Left lung (tissue), 10 donors: Measurements from ENCODE around the gene OR5D18. TPM values are rescaled to one million over a fixed set of nuclear protein-coding genes. Genes with fewer than 3 reads are reported as not detected.

ENCODE experiments used
- ATAC-seq: fragments of 200-7000 bp; cut with Tn5 transposase; one replicate; pipeline ENCODE4 v1.9.1; 2020; ENCODE audit warnings: moderate library complexity
- DNase-seq, 4 donors: peaks; one replicate each; pipeline ENCODE4 v3.0.0-alpha.2; 2013 to 2020
- H3K27ac ChIP-seq, 2 donors: fragments of 200-600 bp; sonication (generic) in 1 of 2; one replicate each; pipeline versions ENCODE4 v1.5.0 to v1.8.0; 2020 to 2021
- H3K27me3 ChIP-seq, 2 donors: fragments of 200-600 bp; sonication (generic) in 1 of 2; one replicate each; pipeline versions ENCODE4 v1.5.0 to v1.8.0; 2020 to 2021
- H3K36me3 ChIP-seq, 2 donors: fragments of 200-600 bp; sonication (generic) in 1 of 2; one replicate each; pipeline versions ENCODE4 v1.5.0 to v1.8.0; 2020 to 2021
- H3K4me1 ChIP-seq, 2 donors: fragments of 200-600 bp; one replicate each; pipeline ENCODE4 v1.8.0; 2021
- H3K4me3 ChIP-seq, 2 donors: fragments of 200-600 bp; sonication (generic) in 1 of 2; one replicate each; pipeline versions ENCODE4 v1.5.0 to v1.8.0; 2020 to 2021; ENCODE audit warnings: mild to moderate bottlenecking in 1 of 2
- H3K9me3 ChIP-seq, 2 donors: fragments of 200-600 bp; sonication (generic) in 1 of 2; one replicate each; pipeline versions ENCODE4 v1.5.0 to v1.8.0; 2020 to 2021
- CTCF ChIP-seq, 2 donors: fragments of 200-600 bp; sonication (generic) in 1 of 2; IDR thresholded peaks; one replicate each; pipeline versions ENCODE4 v1.5.0 to v1.8.0; 2021; ENCODE audit warnings: antibody characterized with exemption in 2 of 2
- intact Hi-C, 2 donors: fragments of 100-400 bp; cut with DNase I; formaldehyde crosslinking; loops; one replicate each; pipeline versions ENCODE4 v1.11.2 to v1.14.2; 2022
- polyA plus RNA-seq, 6 donors: library from polyadenylated mRNA; unstranded; fragments of 120-200 nt; gene quantifications; one replicate each; pipeline ENCODE4 v1.2.1, GENCODE V29; 2013; ENCODE audit not compliant: insufficient read length in 6 of 6
- total RNA-seq, 2 donors: library from RNA; stranded (reverse); fragmentation: NEBNext Ultra II Directional; extraction: Animal tissue kit (Norgen Biotek cat#: 25700); gene quantifications; one replicate each; pipeline ENCODE4 v1.2.1, GENCODE V29; 2021
- donor health status: DM: no; HTN: yes; CAD: no.
- donor health status: DM: no; HTN: no; CAD: no.

OR5D18 gene
- total and polyA plus RNA-seq, 8 donors, result not detected

- no peak for DNase-seq
Measured at GRCh38 chr11:55806248-55806647, 13.2 kb upstream of the OR5D18 start.

GRCh38 chr11:55811067-55811466, 8.4 kb upstream of the OR5D18 start, which contains the start of gene OR5L1:
Gene OR5L1, plus strand, starts transcription at chr11:55811367. Its CDS starts 100 bp downstream, at chr11:55811467.
- ATAC-seq (no peak), DNase-seq (no peak)
- H3K9me3 ChIP-seq, result peaks cover 0 to 20% of the 10 kb centered on the region in 2 donors
- H3K27ac ChIP-seq, result no peak within 1 kb of the TSS
- H3K4me3 ChIP-seq, result no peak within 1 kb of the TSS
- H3K4me1 ChIP-seq, result no peaks in the 10 kb centered on the region
- TF ChIP-seq CTCF (IDR thresholded peaks at IDR 0.05), result no peak
- intact Hi-C loops, result no loop called here
- H3K36me3 ChIP-seq, result no peaks in the 10 kb centered on the region
- no peaks in the 10 kb centered on the region for H3K27me3 ChIP-seq

More at GRCh38 chr11:55806248-55806647, 13.2 kb upstream of the OR5D18 start:
- H3K9me3 ChIP-seq, result peaks cover 0 to 29% of the 10 kb centered on the region in 2 donors
- no peak overlapping the region for H3K27ac ChIP-seq
- H3K36me3 ChIP-seq, result no peaks in the 10 kb centered on the region
- H3K4me3 ChIP-seq, result no peak overlapping the region
- H3K27me3 ChIP-seq, result no peaks in the 10 kb centered on the region
- H3K4me1 ChIP-seq, result no peaks in the 10 kb centered on the region
- ATAC-seq, result no peak
- no peak for TF ChIP-seq CTCF (IDR thresholded peaks at IDR 0.05)
- intact Hi-C loops, result no loop called here

- no peaks in the 10 kb centered on the region for H3K4me1 ChIP-seq
- ATAC-seq, result no peak
- no peaks in the 10 kb centered on the region for H3K27me3 ChIP-seq
- no peaks in the 10 kb centered on the region for H3K9me3 ChIP-seq
- H3K27ac ChIP-seq, result no peak within 1 kb of the TSS
- H3K36me3 ChIP-seq, result no peaks in the 10 kb centered on the region
- intact Hi-C loops, result no loop called here
- H3K4me3 ChIP-seq, result no peak within 1 kb of the TSS
- no peak for DNase-seq
- TF ChIP-seq CTCF (IDR thresholded peaks at IDR 0.05), result no peak
Measured at GRCh38 chr11:55826919-55827318, 7.5 kb downstream of the OR5D18 start, which contains the start of gene OR5L2. Gene OR5L2, plus strand, starts transcription at chr11:55827219. Its CDS starts 0 bp downstream, at chr11:55827219.

DNA sequence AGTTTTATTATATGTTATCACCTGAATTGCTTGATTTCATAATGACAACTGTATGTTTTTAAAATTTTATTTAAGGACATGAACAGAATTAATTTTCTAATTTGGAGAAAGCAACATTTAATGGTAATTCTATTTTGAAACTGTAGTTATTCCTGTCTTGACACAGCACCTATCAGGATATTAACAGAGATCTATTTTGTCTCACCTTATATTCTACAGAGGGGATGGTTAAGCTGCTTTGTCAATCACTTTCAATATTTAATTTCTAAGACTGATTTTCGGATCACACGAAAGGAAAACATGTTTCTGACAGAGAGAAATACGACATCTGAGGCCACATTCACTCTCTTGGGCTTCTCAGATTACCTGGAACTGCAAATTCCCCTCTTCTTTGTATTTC, 19.0 kb downstream of the OR5D18 start, which contains the start of gene OR5D16:
Gene OR5D16 (plus strand): TSS at position 301 of the 400 bp plus-strand sequence. CDS start 0 bp downstream, at position 301.
- intact Hi-C loops, result no loop called here
- Histone ChIP-seq H3K36me3 (no peaks in the 10 kb centered on the region), H3K4me1 (no peaks in the 10 kb centered on the region), H3K9me3 (peaks cover 0 to 14% of the 10 kb centered on the region in 2 donors), H3K27ac (no peak within 1 kb of the TSS), H3K27me3 (no peaks in the 10 kb centered on the region), H3K4me3 (no peak within 1 kb of the TSS)
- ATAC-seq (no peak), DNase-seq (no peak)
- no peak for TF ChIP-seq CTCF (IDR thresholded peaks at IDR 0.05)

DNA sequence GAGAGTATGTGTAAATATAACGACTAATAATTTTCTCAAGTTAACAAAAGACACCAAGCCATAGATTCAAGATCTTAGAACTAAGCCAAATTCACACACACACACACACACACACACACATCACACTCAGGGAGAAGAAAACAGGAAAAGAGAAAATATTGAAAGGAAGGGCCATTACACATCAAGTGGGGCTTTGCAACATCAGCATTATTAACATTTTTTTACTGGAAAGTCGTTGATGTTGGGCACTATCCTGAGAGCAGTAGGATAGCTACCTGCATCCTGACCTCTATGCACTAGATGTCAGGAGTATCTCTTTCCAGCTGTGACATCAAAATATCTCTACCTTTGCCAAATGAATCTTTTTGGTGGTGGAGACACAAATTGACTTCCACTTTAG, 28.0 kb downstream of the OR5D18 start:
- ATAC-seq (no peak), DNase-seq (no peak)
- Histone ChIP-seq H3K4me3 (no peak overlapping the region), H3K27me3 (no peaks in the 10 kb centered on the region), H3K36me3 (no peaks in the 10 kb centered on the region), H3K27ac (no peak overlapping the region), H3K4me1 (no peaks in the 10 kb centered on the region), H3K9me3 (peaks cover 0 to 3% of the 10 kb centered on the region in 2 donors)
- no peak for TF ChIP-seq CTCF (IDR thresholded peaks at IDR 0.05)
- intact Hi-C loops, result no loop called here
